Measurements from ENCODE around the gene COL6A5.

- TF ChIP-seq CTCF (conservative IDR thresholded peaks at IDR 0.05; ENCODE audit: low read depth, low read length) (no peak), EZH2 (IDR thresholded peaks at IDR 0.05; ENCODE audit: borderline replicate concordance, low read depth, low read length, poor library complexity, severe bottlenecking) (no peak)
Measured at GRCh38 chr3:130517602-130518001, 172.1 kb downstream of the COL6A5 start.

All from A673 (cell line).